GM19452 (cell line): ENCODE data around the gene ZNF281.
"Not testable (repeated sequence)": the region's sequence is repeated elsewhere in the genome, so short reads cannot be mapped to it uniquely, and the experiment has no call there.

Source experiments
- ATAC-seq: cut with Tn5 transposase; IDR thresholded peaks from one replicate; pipeline ENCODE4 v1.9.1; 2021; ENCODE audit not compliant: unreplicated experiment

ZNF281 gene

GRCh38 chr1:200365897-200366426 lies 43.9 kb downstream of the ZNF281 start:
- ATAC-seq = no peak

GRCh38 chr1:200364831-200365230 lies 45.0 kb downstream of the ZNF281 start:
- ATAC-seq = no peak

- no peak for ATAC-seq
These were observed 45.6 kb downstream of the ZNF281 start for GRCh38 chr1:200364091-200364759.

- ATAC-seq = no peak
These were observed 46.4 kb downstream of the ZNF281 start for GRCh38 chr1:200363264-200363933.

GRCh38 chr1:200362421-200362820 lies 47.4 kb downstream of the ZNF281 start:
- ATAC-seq = no peak

- no peak for ATAC-seq
These were observed 50.1 kb downstream of the ZNF281 start for GRCh38 chr1:200359610-200360163.

- ATAC-seq = not testable (repeated sequence)
These were observed 51.9 kb downstream of the ZNF281 start for GRCh38 chr1:200357925-200358324.

- no peak for ATAC-seq
These were observed 54.0 kb downstream of the ZNF281 start for GRCh38 chr1:200355801-200356200.
